ENCODE measurements around the gene NPAS2. TPM values are rescaled to one million over a fixed set of nuclear protein-coding genes. Genes with fewer than 3 reads are reported as not detected.

Gene NPAS2
- total RNA-seq, 1 experiment from 2014 or later, result 142 TPM

DNA sequence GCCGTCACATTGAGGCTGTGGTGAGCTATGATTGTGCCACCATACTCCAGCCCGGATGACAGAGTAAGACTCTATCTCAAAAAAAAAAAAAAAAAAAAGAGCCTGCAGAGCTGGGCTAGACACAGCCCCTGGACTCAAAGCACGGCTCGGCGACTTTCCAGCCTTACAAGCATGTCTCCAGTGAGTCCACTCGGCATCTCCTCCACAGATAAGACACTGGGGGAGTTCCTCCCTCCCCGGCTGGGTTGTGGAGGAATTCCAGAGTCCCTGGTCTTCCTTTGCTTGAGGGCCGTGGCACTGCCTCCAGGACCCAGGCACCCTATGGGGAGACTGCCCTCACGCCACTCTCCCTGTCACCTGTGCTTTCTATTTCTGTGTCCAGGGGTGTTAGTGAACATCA is 151.3 kb downstream of the NPAS2 start:
- H3K36me3 Mint-ChIP-seq (ENCODE audit: insufficient read depth, unreplicated experiment), result peaks cover 62% of the 10 kb centered on the region
- no TSS peak for BruUV-seq (replicated peaks)
- intact Hi-C loops (cut with micrococcal nuclease; ENCODE audit: unreplicated experiment), result no loop called here
- TF ChIP-seq, protein P1, sequence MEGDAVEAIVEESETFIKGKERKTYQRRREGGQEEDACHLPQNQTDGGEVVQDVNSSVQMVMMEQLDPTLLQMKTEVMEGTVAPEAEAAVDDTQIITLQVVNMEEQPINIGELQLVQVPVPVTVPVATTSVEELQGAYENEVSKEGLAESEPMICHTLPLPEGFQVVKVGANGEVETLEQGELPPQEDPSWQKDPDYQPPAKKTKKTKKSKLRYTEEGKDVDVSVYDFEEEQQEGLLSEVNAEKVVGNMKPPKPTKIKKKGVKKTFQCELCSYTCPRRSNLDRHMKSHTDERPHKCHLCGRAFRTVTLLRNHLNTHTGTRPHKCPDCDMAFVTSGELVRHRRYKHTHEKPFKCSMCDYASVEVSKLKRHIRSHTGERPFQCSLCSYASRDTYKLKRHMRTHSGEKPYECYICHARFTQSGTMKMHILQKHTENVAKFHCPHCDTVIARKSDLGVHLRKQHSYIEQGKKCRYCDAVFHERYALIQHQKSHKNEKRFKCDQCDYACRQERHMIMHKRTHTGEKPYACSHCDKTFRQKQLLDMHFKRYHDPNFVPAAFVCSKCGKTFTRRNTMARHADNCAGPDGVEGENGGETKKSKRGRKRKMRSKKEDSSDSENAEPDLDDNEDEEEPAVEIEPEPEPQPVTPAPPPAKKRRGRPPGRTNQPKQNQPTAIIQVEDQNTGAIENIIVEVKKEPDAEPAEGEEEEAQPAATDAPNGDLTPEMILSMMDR (IDR thresholded peaks at IDR 0.05; ENCODE audit: unreplicated experiment), result no peak
- no peak overlapping the region for H3K27ac Mint-ChIP-seq (ENCODE audit: unreplicated experiment)
- CTCF ChIA-PET, result interaction anchor here (0.6 kb wide), 2 partner anchors 67 to 304 kb away, joined by 3 to 5 read pairs; no protein-coding TSS in a partner anchor
- H3K9me3 Mint-ChIP-seq (ENCODE audit: low read depth, unreplicated experiment), result no peaks in the 10 kb centered on the region
- H3K27me3 Mint-ChIP-seq (ENCODE audit: unreplicated experiment), result no peaks in the 10 kb centered on the region
- H3K4me3 Mint-ChIP-seq (ENCODE audit: low read depth, unreplicated experiment), result no peak overlapping the region
- DNase-seq, result no peak
- H3K4me1 Mint-ChIP-seq (ENCODE audit: low read depth, unreplicated experiment), result no peaks in the 10 kb centered on the region

DNA sequence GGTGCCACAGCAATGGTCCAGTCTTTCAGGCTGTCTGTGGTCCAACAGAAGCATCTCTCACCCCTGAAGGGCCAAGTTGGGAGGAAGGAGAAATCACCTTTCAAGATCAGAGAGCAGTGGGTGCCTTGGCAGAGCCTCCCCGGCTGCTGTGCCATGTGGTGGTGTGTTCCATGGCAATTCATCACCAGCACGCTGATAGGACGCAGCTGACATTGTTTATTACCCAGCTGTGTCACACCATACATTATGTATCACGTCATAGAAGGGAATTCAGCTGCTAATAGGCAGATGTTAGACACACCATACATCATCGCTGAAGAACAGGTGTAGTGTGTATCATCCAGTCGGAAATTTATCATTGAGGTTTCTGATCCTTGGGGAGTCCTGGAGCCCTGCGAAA is 152.5 kb downstream of the NPAS2 start:
- TF ChIP-seq, protein P1 (IDR thresholded peaks at IDR 0.05; ENCODE audit: unreplicated experiment), result no peak
- no peaks in the 10 kb centered on the region for H3K9me3 Mint-ChIP-seq (ENCODE audit: low read depth, unreplicated experiment)
- no peak overlapping the region for H3K27ac Mint-ChIP-seq (ENCODE audit: unreplicated experiment)
- H3K36me3 Mint-ChIP-seq (ENCODE audit: insufficient read depth, unreplicated experiment), result peaks cover 62% of the 10 kb centered on the region
- no peak overlapping the region for H3K4me3 Mint-ChIP-seq (ENCODE audit: low read depth, unreplicated experiment)
- no peaks in the 10 kb centered on the region for H3K27me3 Mint-ChIP-seq (ENCODE audit: unreplicated experiment)
- no peaks in the 10 kb centered on the region for H3K4me1 Mint-ChIP-seq (ENCODE audit: low read depth, unreplicated experiment)
- BruUV-seq (replicated peaks), result no TSS peak
- no peak for DNase-seq
- intact Hi-C loops (cut with micrococcal nuclease; ENCODE audit: unreplicated experiment), result no loop called here
- CTCF ChIA-PET, result interaction anchor here (0.6 kb wide), 1 partner anchor 506 kb away, joined by 3 read pairs; no protein-coding TSS in a partner anchor

DNA sequence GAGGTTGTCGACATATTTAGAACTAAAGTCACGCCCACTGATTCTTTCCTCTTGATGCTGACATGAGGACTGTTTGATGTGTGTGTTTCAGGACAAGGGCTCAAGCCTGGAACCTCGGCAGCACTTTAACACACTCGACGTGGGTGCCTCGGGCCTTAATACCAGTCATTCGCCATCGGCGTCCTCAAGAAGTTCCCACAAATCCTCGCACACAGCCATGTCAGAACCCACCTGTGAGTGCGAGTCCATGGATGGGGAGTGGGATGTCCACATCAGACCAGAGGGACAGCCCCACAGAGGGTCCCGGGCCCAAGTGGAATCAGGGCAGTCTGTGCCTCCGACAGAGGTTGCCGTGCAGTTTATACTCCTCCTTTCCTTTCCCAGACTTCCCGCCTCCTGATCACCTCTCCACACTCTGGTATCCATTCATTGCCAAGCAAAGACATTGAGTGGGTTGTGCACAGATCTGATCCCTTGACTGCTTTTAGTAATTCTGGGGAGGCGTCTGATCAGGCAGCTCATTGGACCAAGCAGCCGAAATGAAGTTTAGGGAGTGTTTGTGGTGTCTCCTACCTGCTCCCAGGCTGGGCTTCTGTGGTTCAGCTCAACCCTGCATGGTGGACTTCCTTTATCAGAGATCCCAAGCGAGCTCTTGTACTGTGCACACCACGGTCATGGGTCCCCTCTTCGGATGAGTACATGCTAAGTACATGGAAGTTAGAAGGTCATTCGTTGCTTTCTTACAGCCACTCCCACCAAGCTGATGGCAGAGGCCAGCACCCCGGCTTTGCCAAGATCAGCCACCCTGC is 155.0 kb downstream of the NPAS2 start:
- BruUV-seq (replicated peaks), result no TSS peak

DNA sequence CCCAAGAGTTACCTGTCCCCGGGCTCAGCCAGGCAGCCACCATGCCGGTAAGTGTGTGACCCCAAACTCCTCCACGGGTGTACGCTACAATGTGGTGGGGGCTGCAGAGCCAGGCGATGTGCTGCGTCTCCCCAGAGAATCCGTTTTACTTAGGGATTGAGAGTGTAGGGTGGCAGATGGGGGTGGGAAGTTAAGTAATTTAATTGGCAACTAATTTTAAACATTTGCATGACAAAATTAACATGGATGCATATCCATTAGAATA is 155.5 kb downstream of the NPAS2 start:
- DNase-seq, result no peak
- Mint-ChIP-seq H3K4me3 (ENCODE audit: low read depth, unreplicated experiment) (no peak overlapping the region), H3K36me3 (ENCODE audit: insufficient read depth, unreplicated experiment) (peaks cover 62% of the 10 kb centered on the region), H3K27me3 (ENCODE audit: unreplicated experiment) (no peaks in the 10 kb centered on the region), H3K4me1 (ENCODE audit: low read depth, unreplicated experiment) (no peaks in the 10 kb centered on the region), H3K9me3 (ENCODE audit: low read depth, unreplicated experiment) (no peaks in the 10 kb centered on the region), H3K27ac (ENCODE audit: unreplicated experiment) (no peak overlapping the region)
- CTCF ChIA-PET, result no interaction called here
- TF ChIP-seq, protein P1 (IDR thresholded peaks at IDR 0.05; ENCODE audit: unreplicated experiment), result no peak
- intact Hi-C loops (cut with micrococcal nuclease; ENCODE audit: unreplicated experiment), result no loop called here
- no TSS peak for BruUV-seq (replicated peaks)

More for the DNA sequence above, 155.0 kb downstream of the NPAS2 start:
- Mint-ChIP-seq H3K27me3 (ENCODE audit: unreplicated experiment) (no peaks in the 10 kb centered on the region), H3K4me3 (ENCODE audit: low read depth, unreplicated experiment) (no peak overlapping the region), H3K4me1 (ENCODE audit: low read depth, unreplicated experiment) (no peaks in the 10 kb centered on the region), H3K36me3 (ENCODE audit: insufficient read depth, unreplicated experiment) (peaks cover 62% of the 10 kb centered on the region), H3K27ac (ENCODE audit: unreplicated experiment) (peak overlapping the region; percentile 39), H3K9me3 (ENCODE audit: low read depth, unreplicated experiment) (no peaks in the 10 kb centered on the region)
- intact Hi-C loops (cut with micrococcal nuclease; ENCODE audit: unreplicated experiment), result no loop called here
- DNase-seq, result no peak
- CTCF ChIA-PET, result no interaction called here
- TF ChIP-seq, protein P1 (IDR thresholded peaks at IDR 0.05; ENCODE audit: unreplicated experiment), result no peak
